GM19239 (cell line): ENCODE measurements around the gene RRP12.

Source experiments
- DNase-seq: peaks from one replicate; pipeline ENCODE4 v3.0.0; 2011; ENCODE audit warnings: low spot score; ENCODE audit not compliant: insufficient read length
- FAIRE-seq: peaks from 2 replicates; lab custom pipeline; 2011; peaks lifted over from hg19 to GRCh38; lab: Jason Lieb, UNC

The RRP12 gene

DNA sequence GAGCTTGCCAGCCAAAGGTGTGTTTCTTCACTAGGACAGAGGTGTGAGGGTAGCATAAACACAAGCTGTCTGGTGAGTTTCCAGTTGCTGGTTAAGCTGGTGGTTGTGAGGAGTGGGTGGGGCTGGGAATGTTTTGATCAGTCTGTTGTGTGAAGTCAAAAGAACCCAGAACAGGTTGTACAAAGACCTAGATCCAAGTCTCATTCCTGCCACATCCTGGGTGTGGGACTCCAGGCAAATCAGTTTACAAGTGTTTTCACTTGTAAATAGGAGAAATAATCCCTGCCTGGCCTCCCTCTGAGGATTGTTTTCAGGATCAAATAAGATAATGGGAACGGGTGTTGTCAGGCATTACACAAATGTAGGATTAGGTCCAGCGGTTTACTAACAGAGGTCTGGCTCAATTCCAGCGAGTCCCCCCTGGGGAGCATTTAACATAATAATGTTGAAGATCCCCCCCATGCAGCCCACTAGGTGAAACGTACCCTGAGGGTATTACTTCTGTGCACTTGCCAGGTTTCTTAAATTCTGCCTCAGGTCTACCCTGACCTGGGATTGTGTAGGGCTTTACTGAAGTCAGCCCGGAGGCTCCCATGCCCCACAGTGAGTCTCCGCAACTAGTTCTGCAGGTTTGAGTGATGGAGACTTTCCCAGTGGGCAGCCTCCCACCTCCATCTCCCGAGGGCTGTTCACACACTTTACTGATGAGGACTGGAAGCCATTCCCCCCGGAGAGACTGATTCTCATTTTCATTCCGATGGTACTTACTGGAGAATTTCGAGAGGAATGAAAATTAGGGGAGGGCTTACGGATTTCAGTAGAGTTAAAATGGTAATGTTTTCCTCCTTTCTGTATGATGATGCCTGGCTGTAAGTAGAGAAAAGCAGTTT, 64.0 kb downstream of the RRP12 start:
- DNase-seq = no peak
- FAIRE-seq = no peak

DNA sequence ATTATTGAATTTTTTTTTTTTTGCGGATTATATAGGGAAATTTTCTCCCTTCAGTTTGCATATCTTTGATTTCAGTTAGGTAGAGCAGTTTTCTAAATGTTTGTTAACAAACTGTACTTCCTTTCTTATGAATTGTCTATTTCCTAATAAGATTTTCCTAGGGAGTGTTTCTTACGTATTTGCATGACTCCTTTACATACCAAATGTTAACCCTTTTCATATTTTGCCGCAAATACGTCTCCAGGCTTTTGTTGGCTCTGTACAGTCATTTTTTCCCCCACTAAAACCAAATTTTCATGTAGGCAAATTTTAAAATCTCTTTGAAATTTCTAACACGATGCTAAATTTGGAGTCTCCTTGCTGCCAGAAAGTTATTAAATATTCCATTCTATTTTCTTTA, 64.7 kb downstream of the RRP12 start:
- FAIRE-seq (no peak), DNase-seq (no peak)

DNA sequence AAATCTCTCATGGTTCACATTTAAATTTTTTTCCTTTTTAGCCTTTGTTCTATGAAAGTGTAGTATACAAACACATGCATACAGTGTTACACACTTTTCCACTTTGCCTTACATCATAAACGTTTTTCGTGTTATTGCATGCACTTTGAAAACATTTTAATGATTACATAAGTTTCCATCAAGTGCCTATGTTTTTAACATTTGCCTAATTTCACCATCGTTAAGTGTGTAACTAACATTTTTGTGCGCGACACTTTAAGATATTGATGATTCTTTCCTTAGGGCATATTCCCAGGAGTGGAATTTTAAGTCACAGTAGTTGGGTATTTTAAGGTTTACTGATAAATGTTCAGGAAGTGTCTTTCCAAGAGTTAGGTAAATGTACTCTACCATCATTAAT, 65.1 kb downstream of the RRP12 start:
- DNase-seq (no peak), FAIRE-seq (no peak)

DNA sequence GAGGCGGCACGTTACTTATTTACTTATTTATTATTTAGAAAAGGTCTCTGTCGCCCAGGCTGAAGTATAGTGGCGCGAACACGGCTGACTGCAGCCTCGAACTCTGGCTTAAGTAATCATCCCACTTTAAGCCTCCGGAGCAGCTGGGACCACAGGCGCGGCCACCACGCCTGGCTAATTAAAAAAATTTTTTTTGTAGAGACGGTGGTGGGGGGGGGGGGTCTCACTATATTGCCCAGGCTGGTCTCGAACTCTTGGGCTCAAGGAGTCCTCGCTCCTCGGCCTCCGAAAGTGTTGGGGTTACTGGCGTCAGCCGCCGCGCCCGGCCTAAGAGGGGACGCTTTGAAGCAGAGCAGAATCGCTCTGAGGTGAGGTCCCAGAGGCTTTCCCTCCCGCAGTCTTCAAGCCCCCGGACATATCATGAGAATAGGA, 65.9 kb downstream of the RRP12 start:
- FAIRE-seq (peak; percentile 58), DNase-seq (no peak)

DNA sequence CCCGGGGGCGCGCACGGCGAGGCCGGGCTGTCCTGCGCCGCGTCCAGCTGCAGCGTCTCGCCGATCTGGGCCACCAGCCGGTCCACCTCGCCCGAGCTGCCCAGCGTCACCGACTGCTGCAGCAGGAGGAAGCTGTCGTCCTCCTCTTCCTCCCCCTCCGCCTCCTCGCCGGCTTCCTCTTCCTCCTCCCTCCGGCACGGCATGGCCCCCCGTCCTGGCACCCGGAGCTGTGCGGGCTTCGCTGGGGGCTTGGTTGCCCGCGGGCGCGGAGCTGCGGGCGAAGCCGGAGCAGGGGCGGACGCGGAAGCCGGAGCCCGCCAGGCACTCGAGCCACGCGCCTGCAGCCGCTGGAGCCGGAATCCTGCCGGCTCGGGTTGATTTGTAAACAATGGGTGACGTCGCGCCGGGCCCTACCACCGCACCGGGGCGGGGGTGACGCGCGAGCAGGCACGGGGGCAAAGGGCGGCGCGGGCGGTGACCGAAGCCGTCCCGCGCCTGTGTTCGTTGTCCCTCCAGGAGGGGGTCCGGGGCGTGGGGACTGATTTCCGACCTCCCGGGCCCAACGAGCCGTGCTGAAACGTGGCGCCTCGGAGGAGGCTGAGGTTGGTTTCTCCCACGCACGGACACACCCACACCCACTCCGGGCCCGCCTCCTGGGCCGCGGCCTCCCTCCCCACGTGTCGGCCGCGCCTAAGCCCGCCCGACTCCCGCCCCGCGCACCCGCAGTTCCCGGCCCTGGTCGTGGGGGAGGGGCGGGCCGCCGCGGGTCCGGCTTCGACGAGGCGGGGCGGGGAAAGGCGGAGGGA, 66.6 kb downstream of the RRP12 start, which contains the start of gene FRAT2:
Gene FRAT2, minus strand, starts transcription at position 360 of the 806 bp plus-strand sequence. Its CDS starts 157 bp downstream, at position 203.
- FAIRE-seq (peak; percentile 76), DNase-seq (peak; percentile 93)

DNA sequence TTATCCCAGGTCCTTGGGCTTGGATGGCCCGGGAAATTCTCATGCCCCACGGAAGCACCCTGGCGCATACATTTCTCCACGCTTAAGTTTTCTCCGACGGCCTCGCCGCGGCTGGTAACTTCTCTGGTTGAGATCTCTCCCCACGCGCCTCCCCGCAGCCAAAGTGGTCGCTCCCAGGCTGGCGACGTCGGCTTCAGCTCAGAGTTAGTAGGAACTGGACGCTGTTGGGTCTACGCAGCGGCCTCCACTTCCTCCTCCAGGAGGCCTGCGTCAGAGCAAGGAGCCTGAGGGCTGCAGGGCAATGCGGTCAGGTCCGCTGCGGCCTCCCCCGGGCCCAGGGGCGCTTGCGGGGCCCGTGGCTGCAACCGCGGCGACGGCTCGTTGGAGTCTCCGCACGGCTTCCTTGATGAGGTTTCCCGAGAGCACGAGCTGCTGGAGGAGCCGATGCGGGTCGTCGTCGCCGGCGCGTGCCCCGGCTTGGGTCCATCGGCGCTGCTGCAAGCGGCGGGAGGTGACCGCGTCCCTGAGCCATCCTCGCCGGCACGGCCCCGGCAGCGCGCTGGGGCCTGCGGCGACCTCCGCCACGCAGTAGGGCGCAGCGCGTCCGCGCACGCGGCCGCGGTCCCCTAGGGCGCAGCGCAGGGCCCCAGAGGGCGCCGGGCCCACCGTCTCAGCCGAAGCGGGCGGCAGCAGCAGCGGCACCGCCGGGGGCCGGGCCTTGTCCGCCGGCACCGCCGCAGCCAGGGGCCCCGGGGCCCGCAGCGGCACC, 67.4 kb downstream of the RRP12 start:
- DNase-seq (no peak), FAIRE-seq (no peak)

DNA sequence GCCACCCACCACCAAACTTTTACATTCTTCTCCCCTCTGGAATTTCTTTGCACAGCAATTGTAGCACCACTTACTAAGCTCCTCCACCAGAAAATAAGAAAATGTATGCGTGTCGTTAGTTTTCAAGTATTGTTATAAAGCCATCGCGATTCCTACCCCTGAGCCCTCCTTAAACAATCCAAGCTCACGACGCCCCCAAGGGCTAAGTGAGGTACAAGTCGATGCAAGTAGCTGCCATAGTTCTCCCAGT, 67.9 kb downstream of the RRP12 start:
- FAIRE-seq = peak; percentile 14
- DNase-seq = no peak

DNA sequence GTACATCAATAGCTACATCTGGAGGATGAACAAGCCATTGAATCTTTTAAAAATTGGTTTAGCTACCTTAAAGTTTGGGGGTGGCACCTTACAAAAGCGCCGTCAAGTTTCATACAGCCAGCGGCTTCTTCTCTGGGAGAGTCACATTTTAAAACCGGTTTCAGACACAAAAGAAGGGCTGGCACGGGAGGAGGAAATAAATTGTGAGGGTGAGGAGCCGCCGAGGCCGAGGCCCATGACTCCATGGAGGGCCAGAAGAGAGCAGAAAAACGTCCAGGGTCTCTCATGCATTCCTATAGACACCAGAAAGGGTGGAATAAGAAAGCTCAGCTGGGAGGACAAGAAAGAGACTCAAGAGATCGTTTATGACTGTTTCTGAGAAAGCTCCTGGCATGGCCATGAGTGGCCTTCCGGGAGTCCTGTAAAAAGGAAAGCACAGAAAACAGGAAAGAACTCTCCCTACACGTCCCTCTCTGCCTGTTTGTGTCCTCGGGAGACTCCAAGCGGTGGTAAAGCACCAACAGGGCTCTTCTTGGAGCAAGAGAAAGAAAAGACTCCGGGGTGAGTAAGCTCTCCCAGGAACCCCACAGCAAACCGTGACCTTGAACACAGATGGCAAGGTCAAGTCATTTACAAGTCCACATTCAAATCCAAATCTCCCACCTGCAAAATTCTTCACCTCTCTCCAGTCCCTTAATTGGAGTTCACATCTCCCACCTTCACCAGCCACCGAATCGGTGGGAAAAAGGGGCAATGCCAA, 68.4 kb downstream of the RRP12 start:
- FAIRE-seq (no peak), DNase-seq (no peak)

DNA sequence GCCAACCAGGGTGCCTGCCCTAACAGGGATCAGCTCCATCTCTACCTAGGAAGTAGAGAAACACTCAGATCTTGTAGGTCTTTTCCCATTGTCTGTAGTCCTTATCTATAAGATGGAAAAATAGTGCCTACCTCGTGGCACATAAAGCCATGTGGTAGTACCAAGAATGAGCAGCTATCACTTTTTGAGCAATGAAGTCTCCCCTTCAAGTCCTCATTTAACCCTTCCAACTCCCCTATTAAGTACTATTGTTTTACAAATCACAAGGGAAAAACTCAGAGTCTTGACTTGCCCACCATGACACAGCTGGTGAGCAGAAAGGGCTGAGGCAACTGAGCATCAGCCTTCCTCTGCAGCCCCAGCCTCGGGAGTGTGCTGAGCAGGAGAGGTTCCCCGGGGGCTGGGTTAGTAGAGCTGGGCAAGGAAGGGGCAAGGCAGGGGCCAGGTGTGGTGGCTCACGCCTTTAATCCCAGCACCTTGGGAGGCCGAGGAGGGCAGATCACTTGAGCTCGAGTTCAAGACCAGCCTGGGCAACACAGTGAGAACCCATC, 69.9 kb downstream of the RRP12 start:
- no peak for DNase-seq

DNA sequence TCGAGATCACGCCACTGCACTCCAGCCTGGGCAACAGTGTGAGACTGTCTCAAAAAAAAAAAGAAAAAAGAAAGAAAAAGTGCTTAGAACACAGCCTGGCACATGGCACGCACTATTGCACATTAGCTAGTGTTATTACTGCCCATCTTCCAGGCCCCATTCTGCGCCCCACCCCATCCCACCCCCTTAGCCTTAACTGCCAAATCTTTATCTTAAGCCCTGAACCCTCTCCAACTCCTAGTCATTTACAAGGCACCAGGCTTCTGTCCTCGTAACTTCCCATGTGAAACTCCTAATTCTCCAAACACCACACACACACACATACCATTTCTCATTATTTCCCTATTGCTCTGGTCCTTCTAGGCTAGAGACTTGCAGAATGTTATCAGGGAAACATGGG, 71.4 kb downstream of the RRP12 start:
- no peak for DNase-seq
- FAIRE-seq = no peak

More for the DNA sequence above, 69.9 kb downstream of the RRP12 start:
- no peak for FAIRE-seq

DNA sequence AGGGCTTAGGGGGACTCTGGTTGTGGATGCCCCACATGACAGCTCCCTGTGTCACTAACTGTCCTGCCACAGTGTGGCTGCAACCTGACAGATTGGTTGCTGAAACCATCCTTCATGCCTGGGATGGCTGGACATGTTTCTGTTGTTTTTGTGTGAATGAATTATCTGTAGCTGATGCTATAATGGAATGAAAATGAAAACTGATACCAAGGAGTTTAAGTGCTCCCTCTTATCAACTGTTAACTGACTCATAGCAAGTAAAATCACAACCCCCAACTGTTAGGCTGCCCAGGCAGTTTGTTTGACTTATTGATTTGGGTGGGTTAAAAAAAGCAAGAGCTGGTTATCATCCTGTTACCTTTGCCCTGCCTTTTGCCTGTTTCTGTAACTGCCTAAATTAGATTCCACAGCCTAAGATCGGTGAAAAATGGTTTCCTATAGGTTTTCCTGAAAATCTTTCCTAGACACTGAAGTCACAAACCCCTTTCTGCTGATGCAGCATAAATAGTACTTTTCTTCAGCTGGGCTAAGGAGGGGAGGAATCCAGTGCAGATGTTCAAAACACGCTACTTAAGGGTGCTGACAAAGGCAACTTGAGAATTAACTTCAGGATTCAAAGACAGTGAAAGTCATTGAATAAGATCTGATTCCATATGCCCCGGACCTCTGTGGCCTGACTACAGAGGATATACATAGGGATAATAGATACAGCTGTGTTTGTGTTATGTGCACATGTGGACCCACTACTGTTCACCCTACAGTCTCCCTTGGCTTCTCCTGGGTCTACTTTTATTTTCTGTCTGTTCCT, 72.3 kb downstream of the RRP12 start:
- no peak for DNase-seq
- no peak for FAIRE-seq

DNA sequence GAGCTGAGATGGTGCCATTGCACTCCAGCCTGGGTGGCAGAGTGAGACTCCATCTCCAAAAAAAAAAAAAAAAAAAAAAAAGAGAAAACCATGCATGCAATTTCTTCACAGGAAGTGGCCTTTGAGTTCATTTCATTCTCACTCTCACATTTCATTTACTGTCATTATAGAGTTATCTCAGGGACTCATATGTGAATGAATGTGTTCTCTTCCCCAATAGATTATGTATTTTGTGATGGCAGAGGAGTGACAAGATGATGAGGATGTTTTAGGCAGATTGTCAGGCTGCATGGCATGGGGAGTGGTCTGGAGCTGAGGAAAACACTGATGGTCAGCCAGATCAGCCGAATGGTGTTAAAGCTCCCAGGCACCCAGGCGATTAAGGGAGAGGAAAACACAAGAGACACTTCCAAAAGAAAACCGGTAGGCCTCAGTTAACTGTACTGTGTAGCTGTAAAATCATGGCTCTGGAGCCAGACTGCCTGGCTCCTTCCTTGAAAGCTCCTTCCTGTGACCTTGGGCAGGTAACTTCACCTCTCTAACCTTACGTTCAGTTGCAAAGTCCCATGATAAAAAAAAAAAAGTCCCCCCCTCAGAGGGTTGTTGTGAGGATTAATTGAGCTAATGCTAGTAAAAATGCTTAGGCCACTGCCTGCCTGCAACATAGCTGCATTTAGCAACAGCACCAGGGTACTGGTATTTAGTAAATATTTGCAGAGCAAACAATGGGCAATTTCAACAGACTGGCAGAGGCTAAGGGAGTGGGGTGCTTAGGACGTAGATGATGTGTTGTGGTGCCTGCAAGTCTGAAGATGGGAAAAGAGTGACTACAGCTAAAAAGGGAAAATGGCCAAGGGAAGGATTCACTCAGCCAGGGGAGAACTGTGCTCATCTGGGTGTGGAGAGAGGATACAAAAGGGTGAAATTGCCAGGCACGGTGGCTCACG, 73.5 kb downstream of the RRP12 start:
- DNase-seq (no peak), FAIRE-seq (no peak)

DNA sequence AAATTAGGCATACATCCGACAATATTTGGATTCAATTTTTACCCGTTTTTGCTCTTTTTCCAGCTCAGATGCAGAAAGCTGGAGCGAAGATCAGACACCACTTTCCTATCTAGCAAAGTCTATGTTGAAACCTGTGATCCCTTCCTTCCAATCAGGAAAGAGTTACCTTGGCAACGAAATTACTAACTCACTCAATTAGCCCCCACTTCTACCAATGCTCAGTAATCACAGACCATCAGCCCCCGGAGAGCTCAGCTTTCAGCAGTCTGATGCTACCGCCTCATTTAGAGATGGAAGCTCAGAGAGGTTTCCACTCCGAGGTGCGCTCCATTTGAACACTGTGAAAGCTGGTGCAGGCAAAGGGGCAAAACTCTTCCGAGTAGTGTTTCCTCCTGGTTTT, 75.4 kb downstream of the RRP12 start:
- DNase-seq = no peak
- FAIRE-seq = no peak

DNA sequence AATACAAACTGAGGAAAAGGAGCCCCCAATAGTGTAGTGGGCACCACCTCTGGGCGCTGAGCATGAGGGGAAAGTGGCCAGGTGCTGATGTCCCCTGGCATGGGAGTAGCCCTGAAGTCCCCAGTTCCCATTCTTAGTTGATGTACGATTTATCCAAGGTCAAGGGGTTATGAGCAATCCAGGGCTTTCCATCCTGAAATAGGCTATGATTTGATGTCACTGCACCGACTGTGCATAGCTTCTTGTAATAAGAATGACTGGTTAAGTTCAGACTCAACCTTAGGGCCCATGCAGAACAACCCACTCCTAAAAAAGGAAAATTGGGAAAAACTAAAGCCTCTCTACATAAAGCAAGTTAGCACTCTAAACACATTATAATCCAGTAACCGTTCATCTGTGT, 77.6 kb downstream of the RRP12 start:
- FAIRE-seq = no peak
- DNase-seq = no peak

DNA sequence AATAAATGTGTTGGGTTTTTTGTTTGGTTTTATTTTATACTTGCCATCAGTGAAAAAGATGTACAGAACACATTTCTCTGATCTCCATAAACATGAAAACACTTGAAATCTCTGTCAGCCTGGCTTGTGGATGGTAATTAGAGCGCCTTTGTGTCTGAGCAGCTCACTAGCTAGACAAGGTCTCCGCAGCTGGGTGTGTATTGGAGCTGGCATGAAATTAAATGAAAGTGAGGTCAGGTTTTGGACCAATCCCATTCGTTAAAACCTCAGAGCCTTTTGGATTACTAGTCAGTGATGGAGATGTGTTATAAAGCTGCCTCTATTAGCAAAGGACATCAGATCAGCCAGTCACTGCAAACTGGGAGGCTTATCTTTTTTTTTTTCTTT, 79.3 kb downstream of the RRP12 start:
- no peak for FAIRE-seq
- DNase-seq = no peak

DNA sequence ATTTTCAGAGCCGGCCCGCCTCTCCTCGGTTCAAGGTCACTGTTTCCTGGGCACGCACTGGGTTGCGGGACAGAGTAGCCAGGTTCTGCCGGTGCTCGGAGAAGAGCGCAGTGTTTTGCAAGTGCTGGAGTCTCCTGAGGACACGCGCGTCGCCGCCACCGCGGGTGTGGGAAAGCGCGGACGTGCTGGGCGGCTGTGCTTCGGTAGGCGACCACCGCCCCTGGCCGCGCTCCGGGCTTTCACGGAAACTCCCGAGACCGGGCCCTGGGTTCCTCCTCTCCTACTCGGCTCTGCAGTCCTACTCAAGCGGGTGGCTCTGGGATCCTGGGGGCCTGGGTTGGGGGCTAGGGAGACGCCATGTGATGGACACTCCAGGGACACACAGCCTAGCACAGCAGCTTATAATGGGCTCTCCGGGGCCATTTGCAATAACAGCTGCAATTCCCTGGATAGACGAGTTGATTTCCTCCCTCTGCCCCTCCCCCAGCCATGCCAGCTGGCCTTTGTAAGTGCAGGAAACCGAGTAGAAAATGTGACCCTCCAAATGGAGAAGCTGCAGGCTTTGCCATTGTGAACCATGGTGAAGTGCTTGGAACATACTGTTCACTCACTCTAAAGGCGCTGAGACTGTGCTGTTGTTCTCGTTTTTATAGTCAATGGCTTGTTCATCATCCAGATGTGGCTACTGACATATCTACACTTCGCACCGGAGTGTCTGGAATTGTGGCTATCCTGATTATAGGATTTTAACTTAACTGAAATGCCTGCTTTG, 79.9 kb downstream of the RRP12 start:
- DNase-seq (no peak), FAIRE-seq (no peak)

DNA sequence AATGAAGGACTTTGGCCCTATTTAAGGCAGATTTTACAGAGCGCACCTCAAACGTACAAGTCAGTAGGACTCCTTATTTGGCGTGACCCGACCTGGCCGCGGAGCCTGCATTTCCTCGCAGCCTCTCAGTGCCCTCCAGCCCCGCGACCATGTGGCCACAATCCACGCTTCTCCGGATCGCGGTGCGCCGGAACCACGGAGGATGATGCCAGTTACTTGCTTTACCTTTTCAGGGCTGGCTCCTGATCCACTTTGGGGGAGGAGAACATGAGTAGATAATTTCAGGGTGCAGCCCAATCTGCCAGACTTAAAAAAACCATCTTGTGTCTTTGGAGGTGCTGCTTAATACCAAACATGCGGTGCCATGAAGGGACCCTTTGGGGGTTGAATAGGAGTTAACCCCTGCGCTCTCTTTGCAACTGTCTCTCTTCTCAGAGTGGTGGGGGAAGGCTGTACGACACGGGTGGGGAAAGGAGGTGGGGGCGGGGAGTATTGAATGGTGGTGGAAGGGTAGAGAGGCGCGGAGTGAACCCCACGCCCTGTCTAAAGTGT, 80.6 kb downstream of the RRP12 start:
- no peak for FAIRE-seq
- DNase-seq = no peak
